Mammary epithelial cell (primary cell): ENCODE results near the gene DRC1.

Source experiments
- CTCF ChIP-seq, 2 donors: IDR thresholded peaks in 1 of 2; conservative IDR thresholded peaks in 1 of 2; 2 replicates each; pipeline ENCODE4 v1.5.1; 2011 to 2012; ENCODE audit warnings: inconsistent platforms in 2 of 2, low read length in 2 of 2, mild to moderate bottlenecking in 2 of 2, control low read depth in 1 of 2, low read depth in 1 of 2; ENCODE audit not compliant: insufficient read depth in 1 of 2; ENCODE audit errors: extremely low read depth in 1 of 2
- EZH2 ChIP-seq: IDR thresholded peaks from 2 replicates; pipeline ENCODE4 v1.6.1; 2012; ENCODE audit warnings: low read length, inconsistent platforms, borderline replicate concordance

- TF ChIP-seq CTCF (conservative IDR thresholded peaks at IDR 0.05 in 1 of 2, IDR thresholded peaks at IDR 0.05 in 1 of 2; ENCODE audit: extremely low read depth in 1 of 2, insufficient read depth in 1 of 2, low read depth in 1 of 2, low read length in 2 of 2) (no peak), EZH2 (no peak)
These were observed 81.8 kb downstream of the DRC1 start for GRCh38 chr2:26483516-26483915.
